Measurements from ENCODE around the gene PALS1.
"Not testable (repeated sequence)": the region's sequence is repeated elsewhere in the genome, so short reads cannot be mapped to it uniquely, and the experiment has no call there.

The PALS1 gene

DNA sequence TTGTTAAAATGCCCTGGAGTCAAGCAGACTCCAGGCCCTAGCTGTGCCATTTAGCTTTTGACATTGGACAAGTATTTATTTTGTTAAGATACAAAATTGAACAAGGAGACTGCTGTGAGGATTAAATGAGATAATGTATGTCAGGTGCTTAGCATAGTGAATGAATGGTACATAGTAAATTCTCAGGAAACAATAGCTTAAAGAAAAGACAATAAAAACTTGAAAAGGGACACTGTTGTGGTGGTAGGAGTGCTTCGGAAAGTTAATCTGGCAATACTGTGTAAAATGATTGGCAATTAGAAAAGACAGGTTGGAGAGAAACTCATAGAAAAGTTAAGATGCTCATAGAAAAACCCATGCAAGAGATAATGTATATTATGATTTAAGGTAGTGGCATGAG is 19.7 kb downstream of the PALS1 start:
- DNase-seq: no peak

DNA sequence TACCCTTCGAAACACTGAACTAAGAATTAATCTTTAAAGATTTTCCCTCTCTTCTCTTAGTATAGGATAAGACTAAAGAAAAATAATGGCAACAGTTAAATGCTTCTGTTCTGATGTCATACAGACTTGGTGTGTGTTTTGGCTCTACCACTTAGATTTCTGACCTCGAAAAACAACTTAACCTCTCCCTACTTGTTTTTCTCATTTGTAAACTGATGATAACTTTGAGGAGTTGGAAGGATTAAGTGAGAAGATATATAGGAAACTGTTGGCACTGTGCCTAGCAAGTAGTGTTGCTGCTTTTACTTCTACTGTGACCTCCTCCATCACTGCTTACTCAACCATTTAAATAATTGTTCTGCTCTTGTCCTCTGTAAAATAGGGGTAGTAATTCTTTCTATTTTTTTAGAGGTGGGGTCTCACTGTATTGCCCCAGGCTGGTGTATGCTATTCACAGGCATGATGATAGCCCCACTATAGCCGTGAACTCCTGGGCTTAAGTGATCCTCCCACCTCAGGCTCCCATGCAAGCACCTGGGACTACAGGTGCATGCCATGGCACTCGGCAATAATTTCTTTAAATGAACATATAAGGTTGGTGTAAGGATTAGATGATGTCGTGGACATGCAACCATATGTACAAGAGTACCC is 22.4 kb downstream of the PALS1 start:
- DNase-seq: no peak

DNA sequence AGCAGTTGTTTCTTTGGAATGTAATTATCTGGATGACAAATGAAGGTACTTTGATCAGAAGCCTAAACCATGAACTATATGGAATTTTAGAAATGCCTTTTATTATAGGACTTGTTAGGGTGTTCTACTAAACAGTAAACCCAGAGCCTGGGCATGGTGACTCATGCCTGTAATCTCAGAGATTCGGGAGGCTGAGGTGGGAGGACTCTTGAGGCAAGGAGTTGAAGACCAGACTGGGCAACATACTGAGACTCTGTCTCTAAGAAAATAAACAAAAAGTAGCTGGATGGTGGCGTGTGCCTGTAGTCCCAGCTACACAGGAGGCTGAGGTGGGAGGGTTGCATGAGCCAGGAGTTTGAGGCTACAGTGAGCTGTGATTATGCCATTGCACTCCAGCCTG is 23.9 kb downstream of the PALS1 start:
- DNase-seq: no peak

DNA sequence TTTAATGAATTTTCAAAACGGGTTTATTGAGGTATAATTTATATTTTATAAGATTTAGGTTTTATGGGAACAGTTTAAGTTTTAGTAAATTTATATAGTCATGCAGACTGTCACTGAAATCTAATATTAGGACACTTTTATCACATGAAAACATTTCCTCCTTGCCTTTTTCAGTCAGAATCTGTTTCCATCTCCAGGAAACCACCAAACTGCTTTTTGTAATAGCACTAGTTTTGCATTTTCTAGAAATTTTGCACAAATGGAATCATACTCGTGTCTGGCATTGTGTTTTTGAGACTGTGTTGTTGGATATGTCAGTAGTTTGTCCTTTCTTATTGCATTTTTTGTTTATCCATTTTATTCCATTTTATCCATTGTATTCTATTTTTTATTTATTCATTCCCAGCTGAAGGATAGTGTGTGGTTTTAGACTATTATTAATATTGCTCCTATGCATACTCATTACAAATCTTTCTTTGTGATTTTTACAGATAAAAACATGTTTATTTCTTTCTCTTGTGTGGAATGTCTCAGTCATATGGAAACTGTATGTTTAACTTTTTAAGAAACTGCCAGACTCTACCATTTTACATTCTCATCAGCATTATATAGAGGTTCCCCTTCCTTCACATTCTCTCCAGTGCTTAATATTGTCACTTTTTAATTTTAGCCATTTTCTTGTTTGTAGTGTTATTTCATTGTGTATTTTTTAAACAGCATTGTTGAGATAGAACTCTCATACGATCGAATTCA is 26.5 kb downstream of the PALS1 start:
- DNase-seq: no peak

DNA sequence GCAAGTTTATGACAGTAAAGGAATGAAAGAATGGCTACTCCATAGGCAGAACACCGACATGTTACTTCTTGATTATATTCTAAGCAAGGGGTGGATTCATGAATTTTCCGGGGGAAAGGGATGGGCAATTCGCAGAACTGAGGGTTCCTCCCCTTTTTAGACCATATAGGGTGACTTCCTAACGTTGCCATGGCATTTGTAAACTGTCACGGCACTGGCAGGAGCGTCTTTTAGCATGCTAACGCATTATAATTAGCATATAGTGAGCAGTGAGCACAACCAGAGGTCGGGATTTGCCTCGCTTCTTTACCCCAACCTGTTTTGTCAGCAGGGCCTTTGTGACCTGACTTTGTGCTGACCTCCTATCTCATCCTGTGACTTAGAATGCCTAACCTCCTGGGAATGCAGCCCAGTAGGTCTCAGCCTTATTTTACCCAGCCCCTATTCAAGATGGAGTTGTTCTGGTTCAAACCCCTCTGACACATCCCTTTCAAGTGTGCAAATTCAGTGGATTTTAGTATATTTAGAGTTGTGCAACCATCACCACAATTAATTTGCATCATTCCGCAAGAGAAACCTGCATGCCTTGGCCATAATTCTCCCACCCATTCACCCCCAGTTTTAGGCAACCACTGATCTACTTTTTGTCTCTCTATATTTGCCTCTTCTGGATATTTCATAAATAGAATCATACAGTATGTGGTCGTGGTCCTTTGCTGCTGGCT is 27.4 kb downstream of the PALS1 start:
- DNase-seq: no peak

DNA sequence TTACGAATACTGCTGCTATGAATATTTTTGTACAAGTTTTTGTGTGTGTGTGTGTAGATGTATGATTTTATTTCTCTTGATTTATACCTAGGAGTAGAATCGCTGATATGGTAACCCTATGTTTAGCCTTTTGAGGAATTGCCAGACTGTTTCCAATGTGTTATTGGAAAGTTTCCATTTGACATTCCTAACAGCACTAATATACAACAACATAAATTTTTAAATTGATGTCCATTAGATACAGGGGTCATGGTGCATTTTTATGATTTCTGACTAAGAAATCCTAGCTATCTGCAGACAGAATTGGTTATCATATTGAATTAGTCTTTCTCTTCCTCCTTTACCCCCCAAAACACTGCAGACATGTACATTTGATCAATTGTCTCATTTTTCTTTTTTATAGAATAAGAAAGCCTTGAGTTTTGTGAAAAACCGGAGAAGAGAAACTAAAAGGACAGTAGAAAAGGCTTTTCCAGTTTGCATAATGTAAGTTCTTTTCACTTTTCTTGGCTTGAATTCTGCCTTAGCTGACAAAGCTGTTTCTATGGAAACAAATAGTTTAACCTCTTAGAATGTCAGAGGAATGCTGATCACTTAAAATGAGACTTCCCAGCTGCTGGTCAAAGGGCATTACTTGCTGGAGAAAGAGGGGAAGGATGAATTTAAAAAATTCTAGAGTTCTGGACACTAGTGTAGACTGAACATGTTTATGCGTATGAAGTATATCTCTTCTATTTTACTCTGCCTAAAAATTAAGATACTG is 28.2 kb downstream of the PALS1 start:
- no peak for DNase-seq

DNA sequence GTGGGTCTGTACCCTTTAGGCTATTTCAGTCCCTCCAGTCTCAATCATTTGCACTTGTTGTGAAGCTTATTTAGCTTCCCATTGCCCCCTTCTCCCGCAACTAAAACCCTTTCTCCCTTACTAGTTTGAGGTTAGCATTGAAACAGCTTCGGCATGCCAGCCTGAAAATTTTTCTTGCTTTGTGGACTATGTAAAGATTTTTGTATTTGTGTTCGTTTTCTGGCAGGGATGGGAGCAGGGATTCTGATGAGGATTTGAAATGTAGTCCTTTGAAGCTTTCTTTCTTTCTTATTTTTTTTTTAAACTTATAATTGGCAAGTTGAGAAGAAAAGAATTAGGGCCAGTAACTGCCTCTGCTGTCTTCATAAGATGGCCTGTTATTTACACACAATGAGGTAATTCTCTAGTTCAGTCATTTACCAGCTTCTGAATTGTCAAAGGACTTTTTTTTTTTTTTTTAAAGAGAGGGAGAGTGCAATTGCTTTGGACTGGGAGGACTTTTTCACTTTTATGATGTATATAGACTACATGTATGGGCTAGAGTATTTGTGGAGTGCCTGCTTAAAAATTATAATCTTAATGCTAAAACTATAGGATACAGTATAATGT is 29.0 kb downstream of the PALS1 start:
- DNase-seq: no peak

DNA sequence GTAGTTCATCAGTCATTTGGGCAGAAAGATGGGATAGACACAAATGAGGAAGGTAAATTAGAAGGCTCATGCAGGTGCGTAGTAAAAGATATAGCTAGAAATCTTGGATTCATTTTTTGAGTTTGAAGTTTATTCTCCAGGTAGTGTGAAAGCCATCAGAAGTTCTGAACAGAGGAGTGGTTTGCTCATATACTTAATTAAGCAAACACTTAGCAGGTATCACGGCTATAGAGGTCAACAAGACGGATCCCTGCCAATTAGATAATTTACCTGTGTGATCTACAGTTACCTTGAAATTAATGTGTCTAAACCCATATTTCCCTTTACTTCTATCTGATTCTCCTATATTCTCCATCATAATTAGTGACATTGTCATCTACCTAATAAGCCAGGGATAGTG is 29.7 kb downstream of the PALS1 start:
- DNase-seq: no peak

DNA sequence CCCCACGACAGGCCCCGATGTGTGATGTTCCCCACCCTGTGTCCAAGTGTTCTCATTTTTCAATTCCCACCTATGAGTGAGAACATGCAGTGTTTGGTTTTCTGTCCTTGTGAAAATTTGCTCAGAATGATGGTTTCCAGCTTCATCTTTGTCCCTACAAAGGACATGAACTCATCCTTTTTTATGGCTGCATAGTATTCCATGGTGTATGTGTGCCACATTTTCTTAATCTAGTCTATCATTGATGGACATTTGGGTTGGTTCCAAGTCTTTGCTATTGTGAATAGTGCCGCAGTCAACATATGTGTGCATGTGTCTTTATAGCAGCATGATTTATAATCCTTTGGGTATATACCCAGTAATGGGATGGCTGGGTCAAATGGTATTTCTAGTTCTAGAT is 32.0 kb downstream of the PALS1 start:
- not testable (repeated sequence) for DNase-seq

DNA sequence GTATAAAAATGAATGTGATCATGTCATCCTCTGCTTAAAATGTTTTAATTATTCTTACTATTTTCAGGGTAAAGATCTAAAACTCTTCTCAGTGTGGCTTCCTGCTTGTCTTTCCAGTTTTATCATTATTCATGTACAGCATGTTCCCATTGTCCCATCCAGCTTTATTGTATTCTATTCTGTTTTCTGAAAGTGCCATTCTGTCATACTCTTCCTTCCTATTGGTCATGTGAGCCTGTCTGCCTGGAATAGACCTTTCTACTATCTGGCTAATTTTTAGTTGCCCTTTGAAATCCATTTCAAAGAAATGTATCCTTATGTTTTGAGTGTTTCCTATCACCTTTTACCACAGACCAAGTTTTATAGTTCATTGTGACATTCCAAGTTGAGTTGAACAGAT is 34.9 kb downstream of the PALS1 start:
- no peak for DNase-seq

DNA sequence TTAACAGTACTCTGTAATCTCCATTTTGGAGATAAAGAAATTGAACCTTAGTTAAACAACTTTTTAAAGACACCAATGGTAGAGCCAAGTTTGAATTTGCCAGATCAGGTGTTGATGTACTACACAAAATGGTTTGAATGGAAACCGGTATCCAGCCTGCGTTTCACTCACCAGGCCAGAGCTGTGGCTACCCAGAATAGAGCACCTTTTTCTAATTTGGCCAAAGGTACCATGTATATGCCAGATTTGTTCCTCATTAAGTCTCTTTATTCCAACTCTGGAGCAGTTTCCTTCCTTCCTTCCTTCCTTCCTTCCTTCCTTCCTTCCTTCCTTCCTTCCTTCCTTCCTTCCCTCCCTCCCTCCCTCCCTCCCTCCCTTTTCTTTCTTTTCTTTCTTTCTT is 39.3 kb downstream of the PALS1 start:
- DNase-seq: no peak

DNA sequence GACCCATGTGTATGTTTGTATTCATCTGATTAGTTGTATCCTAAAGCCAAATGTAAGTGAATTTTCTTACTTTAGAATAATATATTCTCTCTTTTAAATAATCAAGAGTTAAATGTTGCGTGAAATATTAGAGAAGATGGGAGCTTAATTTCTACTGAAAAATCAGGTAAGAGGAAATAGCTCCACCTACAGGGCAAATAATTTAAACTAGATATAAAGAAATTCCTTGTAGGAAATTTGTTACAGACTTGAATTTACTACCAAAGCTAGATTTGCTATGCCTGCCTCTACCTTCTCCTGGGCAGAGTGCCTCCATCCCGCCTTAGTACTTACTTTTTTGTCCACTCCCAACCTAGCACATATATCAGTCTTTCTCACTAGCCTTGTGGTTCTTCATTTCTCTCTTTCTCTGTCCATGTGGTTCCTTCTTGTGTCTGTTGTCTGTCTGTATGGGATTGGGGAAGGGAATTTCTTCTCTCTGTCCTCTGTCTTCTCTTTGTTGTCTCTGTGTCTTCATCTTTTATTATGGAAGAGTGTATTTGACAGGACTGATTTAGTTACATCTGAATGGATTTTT is 44.7 kb downstream of the PALS1 start:
- DNase-seq: no peak

All from activated CD4-positive, alpha-beta T cell treated with anti-CD3 and anti-CD28 coated beads, Interleukin-2, amount 50 U/mL, for 1 hour (primary cell).